NT2/D1 (cell line): Measurements from ENCODE around the gene TEAD4.

Experiments used
- SUZ12 ChIP-seq: IDR thresholded peaks from 2 replicates; pipeline ENCODE4 v1.6.1; 2011; ENCODE audit not compliant: insufficient read length, insufficient read depth; ENCODE audit errors: extremely low read depth
- YY1 ChIP-seq: IDR thresholded peaks from 2 replicates; pipeline ENCODE4 v1.6.1; 2011; ENCODE audit not compliant: insufficient read length, insufficient read depth
- ZNF274 ChIP-seq: IDR thresholded peaks from 2 replicates; pipeline ENCODE4 v1.6.1; 2011; ENCODE audit warnings: mild to moderate bottlenecking, low read depth, low read length

DNA sequence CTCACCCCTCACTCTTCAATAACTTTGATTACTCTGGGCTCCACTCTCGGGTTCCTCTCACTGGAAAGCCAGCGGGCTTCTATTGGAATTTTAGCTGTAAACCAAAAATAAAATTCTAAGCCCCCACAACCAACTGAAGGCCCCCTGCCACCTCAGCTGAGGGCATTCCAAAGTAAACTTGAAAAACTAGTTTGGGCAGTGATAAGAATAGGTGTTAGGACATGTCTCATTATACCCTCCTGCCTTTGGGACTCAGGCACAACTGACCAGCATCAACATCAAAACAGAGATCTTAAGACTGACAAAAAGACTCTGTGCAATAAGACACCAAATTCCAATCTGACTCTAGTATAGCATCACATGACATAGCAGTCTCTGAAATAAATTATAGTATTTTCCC lies 106.1 kb downstream of the TEAD4 start:
- TF ChIP-seq YY1: no peak
- no peak for TF ChIP-seq ZNF274
- TF ChIP-seq SUZ12: no peak
